Cardiac muscle cell (in vitro differentiated cells and primary cell): ENCODE data around the gene RASAL3. TPM values are rescaled to one million over a fixed set of nuclear protein-coding genes. Genes with fewer than 3 reads are reported as not detected.

Experiments used
- DNase-seq, 2 donors: peaks; one replicate each; pipeline versions ENCODE4 v3.0.0 to v3.0.0-alpha.2; 2010 to 2017; ENCODE audit warnings: low read depth in 1 of 2, low spot score in 1 of 2
- H3K27ac ChIP-seq: fragments of 200-600 bp; sonication (generic); 2 replicates; pipeline ENCODE4 v1.5.1; 2016
- H3K27me3 ChIP-seq: fragments of 200-600 bp; sonication (generic); 2 replicates; pipeline ENCODE4 v1.6.0; 2016; ENCODE audit warnings: control low read depth
- H3K36me3 ChIP-seq: fragments of 200-600 bp; sonication (generic); 2 replicates; pipeline ENCODE4 v1.5.1; 2016; ENCODE audit warnings: control low read depth
- H3K4me1 ChIP-seq: fragments of 200-600 bp; sonication (generic); 2 replicates; pipeline ENCODE4 v1.8.1; 2017; ENCODE audit warnings: low read depth, mild to moderate bottlenecking, mixed run types
- H3K4me3 ChIP-seq: fragments of 200-600 bp; sonication (generic); 2 replicates; pipeline ENCODE4 v1.5.1; 2016; ENCODE audit warnings: mild to moderate bottlenecking
- H3K9me3 ChIP-seq: fragments of 200-600 bp; sonication (generic); 2 replicates; pipeline ENCODE4 v1.5.1; 2017; ENCODE audit warnings: low read depth, mild to moderate bottlenecking, control low read depth
- CTCF ChIP-seq: IDR thresholded peaks from 2 replicates; pipeline ENCODE4 v1.5.1; 2012; ENCODE audit warnings: low read depth, mild to moderate bottlenecking, low read length
- polyA plus RNA-seq: library from polyadenylated mRNA; unstranded; fragments of >200 nt; fragmentation: Nextera tagmentation; extraction: Ambion mirVana; gene quantifications from 2 replicates; pipeline ENCODE4 v1.2.1, GENCODE V29; 2016
- total RNA-seq: library from RNA; depleted of rRNA; stranded (reverse); fragments of >200 nt; gene quantifications from 2 replicates; pipeline ENCODE4 v1.2.3, GENCODE V29; 2016

Gene RASAL3
- total and polyA plus RNA-seq, 2 experiments from 2014 or later: not detected

DNA sequence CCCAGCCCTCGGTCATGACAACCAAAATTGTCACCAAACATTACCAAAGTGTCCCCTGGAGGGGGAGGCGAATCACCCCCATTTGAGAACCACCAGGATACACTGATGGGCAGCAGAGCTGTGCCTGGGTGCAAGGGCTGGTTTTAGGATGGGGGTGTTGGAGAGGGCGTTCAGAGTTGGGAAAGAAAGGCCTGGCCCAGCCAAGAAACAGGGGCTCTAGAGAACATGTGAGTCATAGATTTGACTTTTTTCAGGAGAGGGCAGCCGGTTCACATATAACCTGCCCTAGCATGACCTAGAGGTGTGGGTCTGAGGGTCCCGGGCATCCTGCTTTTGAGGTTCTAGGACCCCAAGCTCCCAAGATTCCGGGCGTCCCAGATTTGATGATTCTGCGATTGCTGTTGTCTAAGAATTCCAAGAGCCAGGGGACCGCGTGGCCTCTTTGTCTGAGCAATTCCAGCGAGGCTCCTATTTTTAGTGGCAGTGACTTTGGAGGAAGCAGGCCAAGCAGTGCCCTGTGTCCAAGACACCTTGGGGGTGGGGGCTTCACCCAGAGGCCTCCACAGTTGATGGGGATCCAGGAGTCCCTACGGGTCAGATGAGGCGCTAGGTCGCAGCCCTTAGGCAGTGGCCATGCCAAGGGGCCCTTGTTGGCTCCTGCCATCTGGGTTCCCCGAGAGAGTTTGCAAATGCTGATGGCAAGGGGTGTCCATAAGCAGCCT lies 19.7 kb downstream of the RASAL3 start:
- DNase-seq: no peak
- Histone ChIP-seq H3K27ac (no peak overlapping the region), H3K4me3 (no peak overlapping the region), H3K36me3 (no peaks in the 10 kb centered on the region), H3K9me3 (no peaks in the 10 kb centered on the region), H3K27me3 (no peaks in the 10 kb centered on the region), H3K4me1 (no peaks in the 10 kb centered on the region)
- TF ChIP-seq CTCF: no peak

GRCh38 chr19:15443838-15444237 lies 20.5 kb downstream of the RASAL3 start:
- no peaks in the 10 kb centered on the region for H3K27me3 ChIP-seq
- H3K9me3 ChIP-seq: no peaks in the 10 kb centered on the region
- H3K27ac ChIP-seq: no peak overlapping the region
- no peaks in the 10 kb centered on the region for H3K36me3 ChIP-seq
- no peak overlapping the region for H3K4me3 ChIP-seq
- no peak for DNase-seq
- no peaks in the 10 kb centered on the region for H3K4me1 ChIP-seq
- no peak for TF ChIP-seq CTCF

- H3K27ac ChIP-seq: no peak overlapping the region
- DNase-seq: no peak
These were observed 21.0 kb downstream of the RASAL3 start for GRCh38 chr19:15443325-15443724.

GRCh38 chr19:15442142-15442920 lies 22.0 kb downstream of the RASAL3 start:
- no peaks in the 10 kb centered on the region for H3K9me3 ChIP-seq
- H3K36me3 ChIP-seq: no peaks in the 10 kb centered on the region
- H3K4me1 ChIP-seq: no peaks in the 10 kb centered on the region
- TF ChIP-seq CTCF: no peak
- H3K27me3 ChIP-seq: no peaks in the 10 kb centered on the region
- no peak for DNase-seq
- no peak overlapping the region for H3K4me3 ChIP-seq
- no peak overlapping the region for H3K27ac ChIP-seq

More at GRCh38 chr19:15443325-15443724, 21.0 kb downstream of the RASAL3 start:
- no peaks in the 10 kb centered on the region for H3K27me3 ChIP-seq
- no peaks in the 10 kb centered on the region for H3K9me3 ChIP-seq
- TF ChIP-seq CTCF: no peak
- no peaks in the 10 kb centered on the region for H3K4me1 ChIP-seq
- no peaks in the 10 kb centered on the region for H3K36me3 ChIP-seq
- no peak overlapping the region for H3K4me3 ChIP-seq

GRCh38 chr19:15441317-15441716 lies 23.0 kb downstream of the RASAL3 start:
- peaks cover 4% of the 10 kb centered on the region for H3K36me3 ChIP-seq
- H3K4me1 ChIP-seq: no peaks in the 10 kb centered on the region

More at GRCh38 chr19:15441317-15441716, 23.0 kb downstream of the RASAL3 start:
- no peak for DNase-seq
- no peak overlapping the region for H3K4me3 ChIP-seq
- no peaks in the 10 kb centered on the region for H3K27me3 ChIP-seq
- no peak overlapping the region for H3K27ac ChIP-seq
- TF ChIP-seq CTCF: no peak
- no peaks in the 10 kb centered on the region for H3K9me3 ChIP-seq
